T-helper 1 cell treated with Interleukin-12 subunit alpha and Interleukin-12 subunit beta and Interleukin-4 antibody, amounts not matched to agents 30 μg/mL and 1 μg/mL, for 36 hours (primary cell): Measurements from ENCODE around the gene RCC2.

Experiments used
- H3K27ac Mint-ChIP-seq: one replicate; pipeline ENCODE4 v1.8.0; 2021; ENCODE audit warnings: mild to moderate bottlenecking, mixed read lengths
- H3K27me3 Mint-ChIP-seq: one replicate; pipeline ENCODE4 v1.8.0; 2021; ENCODE audit warnings: low read depth, mixed read lengths
- H3K36me3 Mint-ChIP-seq: one replicate; pipeline ENCODE4 v1.8.0; 2021; ENCODE audit warnings: low read depth, mixed read lengths
- H3K4me1 Mint-ChIP-seq: one replicate; pipeline ENCODE4 v1.8.0; 2021; ENCODE audit warnings: low read depth, mixed read lengths
- H3K4me3 Mint-ChIP-seq: one replicate; pipeline ENCODE4 v1.8.0; 2021; ENCODE audit warnings: mild to moderate bottlenecking, moderate library complexity, mixed read lengths
- H3K9me3 Mint-ChIP-seq: one replicate; pipeline ENCODE4 v1.8.0; 2021; ENCODE audit warnings: mixed read lengths

The RCC2 gene

DNA sequence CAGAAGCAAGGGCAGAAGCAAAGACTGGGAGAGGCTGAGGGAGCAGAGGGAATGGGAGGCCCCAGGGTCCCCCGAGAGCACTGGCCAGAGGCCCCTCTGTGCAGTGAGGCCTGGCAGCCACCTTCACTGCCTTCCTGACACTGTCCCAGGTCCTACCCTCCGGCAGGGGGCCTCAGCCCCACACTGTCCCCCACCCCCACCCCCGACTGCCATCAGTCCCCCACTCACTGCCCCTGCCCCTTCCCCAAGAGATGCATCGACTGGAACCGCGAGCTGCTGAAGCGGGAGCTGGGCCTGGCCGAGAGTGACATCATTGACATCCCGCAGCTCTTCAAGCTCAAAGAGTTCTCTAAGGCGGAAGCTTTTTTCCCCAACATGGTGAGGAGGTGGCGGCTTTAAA lies 80.4 kb downstream of the RCC2 start:
- no peak overlapping the region for H3K4me3 Mint-ChIP-seq
- H3K36me3 Mint-ChIP-seq, result no peaks in the 10 kb centered on the region
- H3K27me3 Mint-ChIP-seq, result peaks cover 3% of the 10 kb centered on the region
- no peak overlapping the region for H3K27ac Mint-ChIP-seq
- H3K4me1 Mint-ChIP-seq, result peaks cover 5% of the 10 kb centered on the region
- H3K9me3 Mint-ChIP-seq, result no peaks in the 10 kb centered on the region

- H3K4me3 Mint-ChIP-seq, result no peak overlapping the region
- H3K36me3 Mint-ChIP-seq, result no peaks in the 10 kb centered on the region
- no peak overlapping the region for H3K27ac Mint-ChIP-seq
- H3K9me3 Mint-ChIP-seq, result no peaks in the 10 kb centered on the region
- peaks cover 5% of the 10 kb centered on the region for H3K4me1 Mint-ChIP-seq
- no peaks in the 10 kb centered on the region for H3K27me3 Mint-ChIP-seq
Observed at GRCh38 chr1:17358557-17358956, 80.9 kb downstream of the RCC2 start.
